Psoas muscle (tissue), 8 donors: ENCODE measurements around the gene ARHGAP30. TPM values are rescaled to one million over a fixed set of nuclear protein-coding genes. Genes with fewer than 3 reads are reported as not detected.
"Not testable (repeated sequence)": the region's sequence is repeated elsewhere in the genome, so short reads cannot be mapped to it uniquely, and the experiment has no call there.

Experiments used
- ATAC-seq, 4 donors: fragments of 200-7000 bp; cut with Tn5 transposase; one replicate each; pipeline ENCODE4 v1.9.1; 2020; ENCODE audit warnings: moderate library complexity in 3 of 4, mild to moderate bottlenecking in 2 of 4
- DNase-seq, 2 donors: peaks; one replicate each; pipeline ENCODE4 v3.0.0-alpha.2; 2020
- H3K27ac ChIP-seq: fragments of 200-600 bp; one replicate; pipeline ENCODE4 v1.8.0; 2022
- H3K27me3 ChIP-seq, 3 donors: fragments of 200-600 bp in 1 of 3; one replicate each; pipeline versions ENCODE4 v1.6.1 to v1.8.0; 2013 to 2022; ENCODE audit warnings: low read length in 2 of 3, mild to moderate bottlenecking in 2 of 3, moderate library complexity in 1 of 3; ENCODE audit not compliant: insufficient read depth in 3 of 3
- H3K36me3 ChIP-seq, 2 donors: fragments of 200-600 bp in 1 of 2; one replicate each; pipeline versions ENCODE4 v1.6.1 to v1.8.0; 2013 to 2022; ENCODE audit warnings: low read depth in 1 of 2, mild to moderate bottlenecking in 1 of 2, moderate library complexity in 1 of 2; ENCODE audit not compliant: insufficient read depth in 1 of 2
- H3K4me1 ChIP-seq: fragments of 200-600 bp; one replicate; pipeline ENCODE4 v1.8.0; 2022
- H3K4me3 ChIP-seq: fragments of 200-600 bp; one replicate; pipeline ENCODE4 v1.8.0; 2022; ENCODE audit warnings: mild to moderate bottlenecking
- H3K9me3 ChIP-seq: fragments of 200-600 bp; one replicate; pipeline ENCODE4 v1.8.0; 2022
- CTCF ChIP-seq: fragments of 200-600 bp; IDR thresholded peaks from one replicate; pipeline ENCODE4 v1.8.0; 2022; ENCODE audit warnings: antibody characterized with exemption
- WGBS, 3 donors: extraction: QIAGEN DNeasy Blood & Tissue Kit; methylation state at CpG; one replicate each; pipeline versions ENCODE4 v1.1.6 to v1.1.7; 2013; 5-methylcytosine and 5-hydroxymethylcytosine counted together
- intact Hi-C, 2 donors: fragments of 100-400 bp; cut with DNase I; formaldehyde crosslinking; loops; one replicate each; pipeline versions ENCODE4 v1.11.0 to v1.14.2; 2022
- polyA plus RNA-seq, 3 donors: library from polyadenylated mRNA; stranded (reverse); fragments of 200-250 nt; gene quantifications; one replicate each; pipeline ENCODE4 v1.2.3, GENCODE V29; 2013
- total RNA-seq, 4 donors: library from RNA; stranded (reverse); fragmentation: NEBNext Ultra II Directional in 2 of 4; extraction: Animal tissue kit (Norgen Biotek cat#: 25700) in 2 of 4; gene quantifications; one replicate each; pipeline versions ENCODE4 v1.2.1 to v1.2.4, GENCODE V29; 2021 to 2023
- donor health status: healthy with polysubstance abuse.
- donor health status: DM: no; HTN: no; CAD: no; lungs with moderate emphysema.
- donor health status: Bipolar disorder and iron deficiency.
- donor health status: healthy.
- donor health status: DM: yes; HTN: yes; CAD: no.
- donor health status: DM: no; HTN: no; CAD: no.
- donor health status: DM: no; HTN: no; CAD: no.
- donor health status: DM: yes; HTN: yes; CAD: no.

ARHGAP30 gene
- total and polyA plus RNA-seq, 7 donors, result 0.44 to 3.3 (median 1.6) TPM

DNA sequence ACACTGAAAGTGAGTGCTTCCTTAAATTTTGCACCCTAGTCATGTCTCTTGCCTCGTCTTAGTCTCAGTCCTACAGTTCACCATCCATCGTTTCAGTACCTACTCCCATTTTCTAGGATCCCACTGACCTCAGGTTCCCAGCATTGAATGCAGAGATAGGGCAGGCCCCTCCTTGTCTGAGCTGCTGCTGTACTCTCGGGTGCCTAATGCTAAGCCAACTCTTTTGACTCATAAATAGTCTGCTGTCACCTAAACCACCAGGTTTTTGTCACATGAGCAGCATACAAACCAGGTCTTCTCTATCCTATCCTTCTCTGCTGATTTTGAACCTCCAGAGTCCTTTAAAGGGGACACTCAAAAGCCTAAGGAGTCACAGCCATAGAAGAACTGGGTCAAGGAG, 3.0 kb downstream of the ARHGAP30 start:
- 58 to 66% (median 64%) methylated on average over 3 of the region's 3 CpGs for WGBS, 3 donors
- H3K4me3 ChIP-seq, result no peak overlapping the region
- intact Hi-C loops, result no loop called here
- H3K9me3 ChIP-seq, result no peaks in the 10 kb centered on the region
- DNase-seq, result no peak
- no peak for ATAC-seq
- no peaks in the 10 kb centered on the region for H3K4me1 ChIP-seq
- no peaks in the 10 kb centered on the region for H3K36me3 ChIP-seq
- H3K27ac ChIP-seq, result no peak overlapping the region
- peaks cover 0 to 18% (median 0%) of the 10 kb centered on the region in 3 donors for H3K27me3 ChIP-seq
- no peak for TF ChIP-seq CTCF

DNA sequence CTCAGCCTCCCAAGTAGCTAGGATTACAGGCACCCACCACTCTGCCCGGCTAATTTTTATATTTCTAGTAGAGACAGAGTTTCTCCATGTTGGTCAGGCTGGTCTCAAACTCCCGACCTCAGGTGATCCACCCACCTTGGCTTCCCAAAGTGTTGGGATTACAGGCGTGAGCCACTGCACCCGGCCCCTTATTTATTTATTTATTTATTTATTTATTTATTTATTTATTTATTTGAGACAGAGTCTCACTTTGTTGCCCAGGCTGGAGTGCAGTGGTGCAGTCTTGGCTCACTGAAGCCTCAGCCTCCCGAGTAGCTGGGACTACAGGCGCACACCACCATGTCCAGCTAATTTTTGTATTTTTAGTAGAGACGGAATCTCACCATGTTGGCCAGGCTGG, 4.0 kb downstream of the ARHGAP30 start:
- H3K27me3 ChIP-seq, result peaks cover 0 to 27% (median 0%) of the 10 kb centered on the region in 3 donors
- H3K4me1 ChIP-seq, intact Hi-C loops: not testable (repeated sequence)

GRCh38 chr1:161063936-161064335, 5.8 kb downstream of the ARHGAP30 start:
- ATAC-seq, H3K9me3 ChIP-seq, intact Hi-C loops, H3K4me1 ChIP-seq, H3K36me3 ChIP-seq, DNase-seq, H3K4me3 ChIP-seq, H3K27ac ChIP-seq: not testable (repeated sequence)
- H3K27me3 ChIP-seq, result peaks cover 0 to 27% (median 0%) of the 10 kb centered on the region in 3 donors
- 58 to 65% (median 60%) methylated on average over 6 of the region's 6 CpGs for WGBS, 3 donors

More for the DNA sequence above, 4.0 kb downstream of the ARHGAP30 start:
- not testable (repeated sequence) for DNase-seq, H3K36me3 ChIP-seq, H3K9me3 ChIP-seq, H3K4me3 ChIP-seq, ATAC-seq, H3K27ac ChIP-seq
- 88 to 91% (median 91%) methylated on average over 7 of the region's 7 CpGs for WGBS, 3 donors

DNA sequence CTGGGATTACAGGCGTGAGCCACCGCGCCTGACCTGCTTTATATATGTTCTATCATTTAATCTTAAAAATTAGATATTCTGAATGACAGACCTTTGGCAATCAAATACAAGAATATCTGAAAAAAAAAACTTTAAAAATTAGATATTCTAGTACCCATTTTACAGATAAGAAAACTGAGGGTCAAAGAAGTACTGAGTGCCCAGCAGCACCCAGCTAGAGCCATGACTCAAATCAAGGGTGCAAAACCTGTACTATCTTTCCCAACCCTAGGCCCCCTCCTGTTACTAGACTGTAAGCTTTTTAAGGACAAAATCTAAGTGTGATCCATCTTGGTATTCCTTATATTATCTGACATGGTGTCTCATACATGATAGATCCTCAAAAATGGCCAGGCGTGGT, 8.3 kb downstream of the ARHGAP30 start:
- no peak for ATAC-seq
- H3K36me3 ChIP-seq, result no peaks in the 10 kb centered on the region
- H3K27me3 ChIP-seq, result peaks cover 0 to 27% (median 0%) of the 10 kb centered on the region in 3 donors
- intact Hi-C loops, result no loop called here
- 90 to 95% (median 92%) methylated on average over 4 of the region's 4 CpGs for WGBS, 3 donors
- no peak for DNase-seq
- no peaks in the 10 kb centered on the region for H3K9me3 ChIP-seq
- no peak overlapping the region for H3K4me3 ChIP-seq
- no peak for TF ChIP-seq CTCF
- H3K27ac ChIP-seq, result no peak overlapping the region
- H3K4me1 ChIP-seq, result no peaks in the 10 kb centered on the region

GRCh38 chr1:161059293-161059692, 10.4 kb downstream of the ARHGAP30 start:
- ATAC-seq (no peak), DNase-seq (no peak)
- intact Hi-C loops, result no loop called here
- H3K4me1 ChIP-seq, result no peaks in the 10 kb centered on the region
- no peak overlapping the region for H3K4me3 ChIP-seq
- no peak for TF ChIP-seq CTCF
- H3K27ac ChIP-seq, result no peak overlapping the region
- no peaks in the 10 kb centered on the region for H3K36me3 ChIP-seq
- H3K9me3 ChIP-seq, result no peaks in the 10 kb centered on the region
- peaks cover 0 to 26% (median 0%) of the 10 kb centered on the region in 3 donors for H3K27me3 ChIP-seq
- WGBS, 3 donors, result 71 to 83% (median 82%) methylated on average over 6 of the region's 6 CpGs

- Histone ChIP-seq H3K36me3 (no peaks in the 10 kb centered on the region), H3K4me3 (no peak overlapping the region), H3K27me3 (peaks cover 0 to 13% (median 2%) of the 10 kb centered on the region in 3 donors), H3K27ac (no peak overlapping the region), H3K4me1 (no peaks in the 10 kb centered on the region), H3K9me3 (no peaks in the 10 kb centered on the region)
- ATAC-seq (no peak), DNase-seq (no peak)
- WGBS, 3 donors, result 70 to 81% (median 78%) methylated on average over 7 of the region's 7 CpGs
- no peak for TF ChIP-seq CTCF
- intact Hi-C loops, result no loop called here
Observed at GRCh38 chr1:161054805-161055204, 14.9 kb downstream of the ARHGAP30 start.
